Measurements from ENCODE around the gene LBHD2. TPM values are rescaled to one million over a fixed set of nuclear protein-coding genes. Genes with fewer than 3 reads are reported as not detected.
A peak's percentile ranks its signal among the peaks of the same experiment; 100 is the strongest.

LBHD2 gene
- total and polyA plus RNA-seq, 2 of the 13 experiments (the other 11 are each of a cell fraction or from before 2014, with no cell fraction given) = 0.67 to 1.00 TPM

DNA sequence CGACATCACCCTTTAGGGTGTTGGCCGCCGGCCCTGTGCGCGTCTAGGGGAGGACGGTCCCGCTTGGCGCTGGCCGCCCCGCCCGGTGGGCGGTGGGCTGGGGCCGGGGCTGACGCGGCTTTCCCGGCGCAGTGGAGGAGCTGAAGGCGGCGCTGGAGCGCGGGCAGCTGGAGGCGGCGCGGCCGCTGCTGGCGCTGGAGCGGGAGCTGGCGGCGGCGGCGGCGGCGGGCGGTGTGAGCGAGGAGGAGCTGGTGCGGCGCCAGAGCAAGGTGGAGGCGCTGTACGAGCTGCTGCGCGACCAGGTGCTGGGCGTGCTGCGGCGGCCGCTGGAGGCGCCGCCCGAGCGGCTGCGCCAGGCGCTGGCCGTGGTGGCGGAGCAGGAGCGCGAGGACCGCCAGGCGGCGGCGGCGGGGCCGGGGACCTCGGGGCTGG, 42.9 kb downstream of the LBHD2 start (continued):
- TF ChIP-seq RBAK (CRISPR knock-in tag; IDR thresholded peaks at IDR 0.05) (no peak), ZNF451 (CRISPR knock-in tag; IDR thresholded peaks at IDR 0.05) (peak; percentile 26; the same call in 1 of the 2 replicates), SAP130 (CRISPR knock-in tag; IDR thresholded peaks at IDR 0.05; ENCODE audit: low read depth) (peak; percentile 24; the same call in 1 of the 2 replicates), SP4 (CRISPR knock-in tag; IDR thresholded peaks at IDR 0.05) (peak; percentile 44; the same call in 1 of the 2 replicates), NFE2L1 (CRISPR knock-in tag; IDR thresholded peaks at IDR 0.05; ENCODE audit: borderline replicate concordance) (no peak), ZNF747 (CRISPR knock-in tag; IDR thresholded peaks at IDR 0.05; ENCODE audit: borderline replicate concordance) (no peak), GZF1 (CRISPR knock-in tag; IDR thresholded peaks at IDR 0.05) (no peak), SALL2 (CRISPR knock-in tag; IDR thresholded peaks at IDR 0.05) (peak; percentile 56; the same call in 1 of the 2 replicates), ZNF678 (CRISPR knock-in tag; IDR thresholded peaks at IDR 0.05) (no peak), MAZ (IDR thresholded peaks at IDR 0.05; ENCODE audit: borderline replicate concordance, low read depth, low read length) (no peak), MAZ (CRISPR knock-in tag; IDR thresholded peaks at IDR 0.05; ENCODE audit: low read depth) (0 out of 2 replicates have a peak, but pooled peaks have one; percentile 48), SMARCC2 (IDR thresholded peaks at IDR 0.05) (no peak), HOXA5 (CRISPR knock-in tag; IDR thresholded peaks at IDR 0.05) (no peak), ZNF598 (CRISPR knock-in tag; IDR thresholded peaks at IDR 0.05; ENCODE audit: borderline replicate concordance) (no peak), ZNF567 (CRISPR knock-in tag; IDR thresholded peaks at IDR 0.05; ENCODE audit: borderline replicate concordance) (no peak), ZNF891 (CRISPR knock-in tag; IDR thresholded peaks at IDR 0.05) (no peak), NFKBIZ (CRISPR knock-in tag; IDR thresholded peaks at IDR 0.05) (no peak), NR2F1 (CRISPR knock-in tag; IDR thresholded peaks at IDR 0.05) (no peak), SPEN (CRISPR knock-in tag; IDR thresholded peaks at IDR 0.05; ENCODE audit: low read depth) (0 out of 2 replicates have a peak, but pooled peaks have one; percentile 39), RARA (CRISPR knock-in tag; IDR thresholded peaks at IDR 0.05) (0 out of 2 replicates have a peak, but pooled peaks have one; percentile 24), MTA1 (CRISPR knock-in tag; IDR thresholded peaks at IDR 0.05; ENCODE audit: borderline replicate concordance) (no peak), ZSCAN25 (CRISPR knock-in tag; IDR thresholded peaks at IDR 0.05) (no peak), FOXK2 (IDR thresholded peaks at IDR 0.05) (no peak), FOXC1 (CRISPR knock-in tag; IDR thresholded peaks at IDR 0.05; ENCODE audit: borderline replicate concordance) (no peak)
- TF ChIP-seq, protein P1, sequence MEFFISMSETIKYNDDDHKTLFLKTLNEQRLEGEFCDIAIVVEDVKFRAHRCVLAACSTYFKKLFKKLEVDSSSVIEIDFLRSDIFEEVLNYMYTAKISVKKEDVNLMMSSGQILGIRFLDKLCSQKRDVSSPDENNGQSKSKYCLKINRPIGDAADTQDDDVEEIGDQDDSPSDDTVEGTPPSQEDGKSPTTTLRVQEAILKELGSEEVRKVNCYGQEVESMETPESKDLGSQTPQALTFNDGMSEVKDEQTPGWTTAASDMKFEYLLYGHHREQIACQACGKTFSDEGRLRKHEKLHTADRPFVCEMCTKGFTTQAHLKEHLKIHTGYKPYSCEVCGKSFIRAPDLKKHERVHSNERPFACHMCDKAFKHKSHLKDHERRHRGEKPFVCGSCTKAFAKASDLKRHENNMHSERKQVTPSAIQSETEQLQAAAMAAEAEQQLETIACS (CRISPR knock-in tag; IDR thresholded peaks at IDR 0.05) = peak; percentile 42; the same call in 1 of the 2 replicates
- TF ChIP-seq, protein P2, sequence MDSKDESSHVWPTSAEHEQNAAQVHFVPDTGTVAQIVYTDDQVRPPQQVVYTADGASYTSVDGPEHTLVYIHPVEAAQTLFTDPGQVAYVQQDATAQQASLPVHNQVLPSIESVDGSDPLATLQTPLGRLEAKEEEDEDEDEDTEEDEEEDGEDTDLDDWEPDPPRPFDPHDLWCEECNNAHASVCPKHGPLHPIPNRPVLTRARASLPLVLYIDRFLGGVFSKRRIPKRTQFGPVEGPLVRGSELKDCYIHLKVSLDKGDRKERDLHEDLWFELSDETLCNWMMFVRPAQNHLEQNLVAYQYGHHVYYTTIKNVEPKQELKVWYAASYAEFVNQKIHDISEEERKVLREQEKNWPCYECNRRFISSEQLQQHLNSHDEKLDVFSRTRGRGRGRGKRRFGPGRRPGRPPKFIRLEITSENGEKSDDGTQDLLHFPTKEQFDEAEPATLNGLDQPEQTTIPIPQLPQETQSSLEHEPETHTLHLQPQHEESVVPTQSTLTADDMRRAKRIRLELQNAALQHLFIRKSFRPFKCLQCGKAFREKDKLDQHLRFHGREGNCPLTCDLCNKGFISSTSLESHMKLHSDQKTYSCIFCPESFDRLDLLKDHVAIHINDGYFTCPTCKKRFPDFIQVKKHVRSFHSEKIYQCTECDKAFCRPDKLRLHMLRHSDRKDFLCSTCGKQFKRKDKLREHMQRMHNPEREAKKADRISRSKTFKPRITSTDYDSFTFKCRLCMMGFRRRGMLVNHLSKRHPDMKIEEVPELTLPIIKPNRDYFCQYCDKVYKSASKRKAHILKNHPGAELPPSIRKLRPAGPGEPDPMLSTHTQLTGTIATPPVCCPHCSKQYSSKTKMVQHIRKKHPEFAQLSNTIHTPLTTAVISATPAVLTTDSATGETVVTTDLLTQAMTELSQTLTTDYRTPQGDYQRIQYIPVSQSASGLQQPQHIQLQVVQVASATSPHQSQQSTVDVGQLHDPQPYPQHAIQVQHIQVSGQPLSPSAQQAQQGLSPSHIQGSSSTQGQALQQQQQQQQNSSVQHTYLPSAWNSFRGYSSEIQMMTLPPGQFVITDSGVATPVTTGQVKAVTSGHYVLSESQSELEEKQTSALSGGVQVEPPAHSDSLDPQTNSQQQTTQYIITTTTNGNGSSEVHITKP (CRISPR knock-in tag; IDR thresholded peaks at IDR 0.05; ENCODE audit: low read depth) = no peak
- TF ChIP-seq, protein P3, sequence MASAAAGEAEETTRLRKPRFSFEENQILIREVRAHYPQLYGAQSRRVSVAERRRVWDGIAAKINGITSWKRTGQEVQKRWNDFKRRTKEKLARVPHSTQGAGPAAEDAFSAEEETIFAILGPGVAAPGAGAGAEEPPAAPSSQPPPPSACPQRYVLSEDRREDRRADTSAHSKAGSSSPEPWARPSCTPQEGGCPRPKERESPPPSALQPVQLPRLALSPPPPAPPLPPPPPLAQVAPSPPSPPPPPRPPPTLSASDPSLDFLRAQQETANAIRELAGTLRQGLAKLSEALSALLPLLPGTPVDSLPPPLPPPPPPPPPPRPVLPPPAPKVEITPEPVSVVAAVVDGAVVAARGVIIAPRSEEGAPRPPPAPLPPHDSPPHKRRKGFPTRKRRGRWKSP (CRISPR knock-in tag; IDR thresholded peaks at IDR 0.05) = peak; percentile 84; the same call in 1 of the 2 replicates
